Sigmoid colon (tissue), 7 donors: ENCODE data around the gene ARNT2. TPM values are rescaled to one million over a fixed set of nuclear protein-coding genes. Genes with fewer than 3 reads are reported as not detected.

Source experiments
- DNase-seq: peaks from one replicate; pipeline ENCODE4 v3.0.0-alpha.2; 2019
- H3K27ac ChIP-seq, 4 donors: fragments of 200-600 bp; sonication (generic); one replicate each; pipeline ENCODE4 v1.5.1; 2016 to 2019; ENCODE audit warnings: mild to moderate bottlenecking in 1 of 4
- H3K27me3 ChIP-seq, 3 donors: fragments of 200-600 bp; sonication (generic); one replicate each; pipeline ENCODE4 v1.5.1; 2019; ENCODE audit warnings: mild to moderate bottlenecking in 1 of 3
- H3K36me3 ChIP-seq, 4 donors: fragments of 200-600 bp; sonication (generic); one replicate each; pipeline ENCODE4 v1.5.1; 2016 to 2019
- H3K4me1 ChIP-seq, 4 donors: fragments of 200-600 bp; sonication (generic); one replicate each; pipeline ENCODE4 v1.5.1; 2017 to 2019
- H3K4me3 ChIP-seq, 4 donors: fragments of 200-600 bp; sonication (generic); one replicate each; pipeline ENCODE4 v1.5.1; 2017 to 2019; ENCODE audit warnings: mild to moderate bottlenecking in 2 of 4, moderate library complexity in 1 of 4
- H3K9me3 ChIP-seq, 4 donors: fragments of 200-600 bp in 3 of 4; sonication (generic) in 3 of 4; one replicate each; pipeline versions ENCODE4 v1.5.1 to v1.6.1; 2013 to 2019
- EP300 ChIP-seq, 4 donors: sonication (generic); formaldehyde crosslinking; IDR thresholded peaks; one replicate each; pipeline ENCODE4 v1.6.1; 2017; ENCODE audit warnings: antibody characterized with exemption in 4 of 4
- POLR2A ChIP-seq, 2 donors: fragments of 450-650 bp; IDR thresholded peaks; one replicate each; pipeline ENCODE4 v1.6.1; 2016; ENCODE audit warnings: antibody characterized with exemption in 2 of 2, mild to moderate bottlenecking in 2 of 2, moderate library complexity in 2 of 2
- POLR2AphosphoS5 ChIP-seq, 4 donors: sonication (generic); formaldehyde crosslinking; IDR thresholded peaks; one replicate each; pipeline ENCODE4 v1.6.1; 2017; ENCODE audit warnings: antibody characterized with exemption in 4 of 4
- WGBS, 2 donors: extraction: QIAGEN DNeasy Blood & Tissue Kit; methylation state at CpG; one replicate each; pipeline ENCODE4 v1.1.7; 2013; 5-methylcytosine and 5-hydroxymethylcytosine counted together
- intact Hi-C: fragments of 100-400 bp; cut with DNase I; formaldehyde crosslinking; loops from one replicate; pipeline ENCODE4 v1.15.1; 2023
- polyA plus RNA-seq, 3 donors: library from polyadenylated mRNA; stranded (reverse); fragments of 200-250 nt; gene quantifications; one replicate each; pipeline ENCODE4 v1.2.3, GENCODE V29; 2013
- total RNA-seq, 4 donors: library from RNA; depleted of rRNA; stranded (reverse); fragments of >200 nt; gene quantifications; one replicate each; pipeline ENCODE4 v1.1.0, GENCODE V29; 2016
- TF ChIP-seq, protein P1 (sequence below), 4 experiments: fragments of 450-650 bp in 3 of 4; fragments of 200-600 bp in 1 of 4; IDR thresholded peaks; one replicate each; pipeline ENCODE4 v1.5.1; 2016 to 2019; ENCODE audit warnings: antibody characterized with exemption in 4 of 4, mild to moderate bottlenecking in 3 of 4, moderate library complexity in 2 of 4
- donor health status: healthy with polysubstance abuse.
- donor health status: Bipolar disorder and iron deficiency.
- donor health status: healthy.

The ARNT2 gene
- total and polyA plus RNA-seq, 7 donors = 1.2 to 16.1 (median 4.3) TPM

DNA sequence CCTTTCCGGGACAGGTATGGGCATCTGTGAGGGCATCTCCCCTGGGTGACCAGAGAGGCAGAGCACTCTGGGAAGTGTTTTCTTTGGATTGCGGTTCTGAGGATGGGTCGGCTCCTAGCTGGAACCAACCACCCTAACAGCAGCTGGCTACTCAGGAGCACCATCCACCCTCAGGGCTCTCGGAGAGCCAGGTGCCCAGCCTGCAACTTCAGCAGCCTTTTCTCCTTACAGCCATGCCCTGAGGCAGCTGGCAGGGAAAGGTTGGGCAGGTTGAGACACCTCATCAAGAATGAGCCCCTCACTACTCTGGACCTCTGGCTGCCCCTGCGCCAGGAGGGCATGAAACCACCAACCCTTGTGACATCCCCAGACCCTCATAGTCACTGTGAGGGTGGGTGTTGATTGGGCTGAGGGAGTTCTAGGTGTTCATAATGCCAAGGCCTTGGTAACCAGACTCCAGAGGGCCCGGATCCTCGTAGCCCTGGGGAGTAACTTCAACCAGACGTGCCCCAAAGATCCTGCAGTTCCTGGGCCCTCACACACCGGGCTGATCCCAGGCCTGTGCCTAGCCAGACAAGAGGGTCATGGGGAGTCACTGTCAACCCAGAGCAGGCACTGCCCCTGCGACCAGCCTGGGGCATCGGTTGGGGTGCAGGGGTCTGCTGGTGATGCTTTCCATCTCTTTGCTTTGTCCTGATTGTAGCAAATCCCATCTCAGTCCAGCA lies 176.5 kb downstream of the ARNT2 start:
- Histone ChIP-seq H3K9me3 (no peaks in the 10 kb centered on the region), H3K36me3 (peaks cover 0 to 45% (median 0%) of the 10 kb centered on the region in 4 donors), H3K27me3 (no peaks in the 10 kb centered on the region), H3K4me1 (no peaks in the 10 kb centered on the region), H3K4me3 (no peak overlapping the region), H3K27ac (no peak overlapping the region)
- intact Hi-C loops = no loop called here
- TF ChIP-seq, protein P1, sequence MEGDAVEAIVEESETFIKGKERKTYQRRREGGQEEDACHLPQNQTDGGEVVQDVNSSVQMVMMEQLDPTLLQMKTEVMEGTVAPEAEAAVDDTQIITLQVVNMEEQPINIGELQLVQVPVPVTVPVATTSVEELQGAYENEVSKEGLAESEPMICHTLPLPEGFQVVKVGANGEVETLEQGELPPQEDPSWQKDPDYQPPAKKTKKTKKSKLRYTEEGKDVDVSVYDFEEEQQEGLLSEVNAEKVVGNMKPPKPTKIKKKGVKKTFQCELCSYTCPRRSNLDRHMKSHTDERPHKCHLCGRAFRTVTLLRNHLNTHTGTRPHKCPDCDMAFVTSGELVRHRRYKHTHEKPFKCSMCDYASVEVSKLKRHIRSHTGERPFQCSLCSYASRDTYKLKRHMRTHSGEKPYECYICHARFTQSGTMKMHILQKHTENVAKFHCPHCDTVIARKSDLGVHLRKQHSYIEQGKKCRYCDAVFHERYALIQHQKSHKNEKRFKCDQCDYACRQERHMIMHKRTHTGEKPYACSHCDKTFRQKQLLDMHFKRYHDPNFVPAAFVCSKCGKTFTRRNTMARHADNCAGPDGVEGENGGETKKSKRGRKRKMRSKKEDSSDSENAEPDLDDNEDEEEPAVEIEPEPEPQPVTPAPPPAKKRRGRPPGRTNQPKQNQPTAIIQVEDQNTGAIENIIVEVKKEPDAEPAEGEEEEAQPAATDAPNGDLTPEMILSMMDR (IDR thresholded peaks at IDR 0.05) = no peak
- TF ChIP-seq EP300 (IDR thresholded peaks at IDR 0.05) = no peak
- TF ChIP-seq POLR2A (IDR thresholded peaks at IDR 0.05) = no peak
- DNase-seq = peak; percentile 48
- 94 to 95% methylated on average over 11 of the region's 11 CpGs for WGBS, 2 donors

DNA sequence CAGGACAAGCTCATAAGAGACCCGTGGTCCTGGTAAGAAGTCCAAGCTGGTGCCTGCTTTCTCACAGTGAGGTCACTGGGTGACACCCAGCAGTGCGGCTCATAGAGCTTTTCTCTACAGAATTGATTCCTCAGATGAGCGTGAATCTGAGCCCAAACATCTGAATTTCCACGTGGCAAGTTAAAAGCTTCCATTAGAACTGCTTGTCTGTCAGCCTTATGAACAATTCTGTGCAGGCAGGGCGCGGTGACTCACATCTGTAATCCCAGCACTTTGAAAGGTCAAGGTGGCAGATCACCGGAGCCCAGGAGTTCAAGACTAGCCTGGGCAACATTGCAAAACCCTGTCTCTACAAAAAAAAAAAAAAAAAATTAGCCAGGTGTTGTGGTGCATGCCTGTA lies 177.8 kb downstream of the ARNT2 start:
- peaks cover 0 to 34% (median 0%) of the 10 kb centered on the region in 4 donors for H3K36me3 ChIP-seq
- WGBS, 2 donors = 87% methylated on average over 7 of the region's 7 CpGs
- TF ChIP-seq EP300 (IDR thresholded peaks at IDR 0.05) (no peak), POLR2AphosphoS5 (IDR thresholded peaks at IDR 0.05) (no peak), POLR2A (IDR thresholded peaks at IDR 0.05) (no peak)
- TF ChIP-seq, protein P1 (IDR thresholded peaks at IDR 0.05) = no peak
- H3K9me3 ChIP-seq = no peaks in the 10 kb centered on the region
- H3K4me3 ChIP-seq = no peak overlapping the region
- H3K4me1 ChIP-seq = no peaks in the 10 kb centered on the region
- intact Hi-C loops = no loop called here
- DNase-seq = peak; percentile 52
- no peak overlapping the region for H3K27ac ChIP-seq
- no peaks in the 10 kb centered on the region for H3K27me3 ChIP-seq

DNA sequence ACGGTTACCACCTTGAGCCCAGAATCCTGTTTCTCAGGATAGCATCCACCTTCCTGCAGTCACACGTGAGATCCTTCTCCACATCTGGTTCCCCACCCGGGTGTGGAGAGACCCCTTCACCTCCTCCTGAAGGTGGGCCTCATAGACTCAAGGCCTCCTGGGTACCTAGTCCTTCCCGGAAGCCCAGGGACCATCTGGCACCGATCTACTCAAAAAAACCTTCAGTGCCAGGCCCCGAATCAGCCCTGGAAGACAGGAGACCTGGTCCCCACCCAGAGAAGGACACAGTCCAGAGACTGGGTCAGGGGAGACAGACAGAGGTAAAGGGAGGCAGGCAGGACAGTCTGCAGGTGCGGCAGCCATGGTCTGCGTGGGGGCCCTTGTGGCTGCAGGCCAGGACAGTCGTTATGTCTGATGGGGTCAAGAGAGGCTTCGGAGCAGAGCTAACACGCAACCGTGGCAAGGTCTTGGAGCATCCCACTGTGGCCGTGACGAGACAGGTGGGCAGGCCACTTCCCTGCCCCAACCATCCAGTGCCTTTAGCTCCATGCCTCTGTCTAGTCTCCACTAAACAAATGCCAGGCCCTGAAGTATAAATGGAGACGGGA lies 178.7 kb downstream of the ARNT2 start:
- Histone ChIP-seq H3K36me3 (peaks cover 0 to 25% (median 0%) of the 10 kb centered on the region in 4 donors), H3K9me3 (no peaks in the 10 kb centered on the region), H3K27me3 (no peaks in the 10 kb centered on the region), H3K4me1 (no peaks in the 10 kb centered on the region), H3K27ac (no peak overlapping the region), H3K4me3 (no peak overlapping the region)
- intact Hi-C loops = no loop called here
- DNase-seq = peak; percentile 56
- 93 to 95% methylated on average over 15 of the region's 15 CpGs for WGBS, 2 donors
- TF ChIP-seq POLR2A (IDR thresholded peaks at IDR 0.05) = no peak
- no peak for TF ChIP-seq EP300 (IDR thresholded peaks at IDR 0.05)
- TF ChIP-seq POLR2AphosphoS5 (IDR thresholded peaks at IDR 0.05) = no peak
- TF ChIP-seq, protein P1 (IDR thresholded peaks at IDR 0.05) = no peak

DNA sequence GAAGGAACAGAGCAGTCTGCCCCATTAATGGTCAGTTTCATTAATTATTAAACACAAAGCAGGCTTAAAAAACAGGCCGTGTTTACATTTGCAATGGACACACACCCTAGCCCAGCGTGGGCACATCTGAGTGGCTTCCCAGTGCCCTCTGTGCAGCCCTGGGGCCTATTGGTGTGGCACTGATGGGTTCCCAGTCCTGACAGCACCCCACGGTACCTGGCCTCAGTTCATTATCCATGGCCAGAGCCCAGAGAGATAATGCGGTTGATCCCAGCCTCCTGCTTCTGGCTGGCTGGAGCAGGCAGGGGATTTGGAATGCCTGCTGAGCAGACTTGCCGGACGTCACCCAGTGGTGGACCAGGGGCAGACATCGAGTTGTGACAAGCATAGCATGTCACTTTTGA lies 180.4 kb downstream of the ARNT2 start:
- no peaks in the 10 kb centered on the region for H3K4me1 ChIP-seq
- 84 to 86% methylated on average over 7 of the region's 7 CpGs for WGBS, 2 donors
- DNase-seq = no peak
- no peaks in the 10 kb centered on the region for H3K9me3 ChIP-seq
- H3K27me3 ChIP-seq = no peaks in the 10 kb centered on the region
- intact Hi-C loops = no loop called here
- H3K4me3 ChIP-seq = no peak overlapping the region
- TF ChIP-seq POLR2AphosphoS5 (IDR thresholded peaks at IDR 0.05) (no peak), POLR2A (IDR thresholded peaks at IDR 0.05) (no peak), EP300 (IDR thresholded peaks at IDR 0.05) (no peak)
- TF ChIP-seq, protein P1 (IDR thresholded peaks at IDR 0.05) = no peak
- no peak overlapping the region for H3K27ac ChIP-seq
- peaks cover 0 to 25% (median 0%) of the 10 kb centered on the region in 4 donors for H3K36me3 ChIP-seq
